Dendritic cell treated with granulocyte-macrophage colony-stimulating factor and Interleukin-4, amounts not matched to agents 40 ng/mL and 50 ng/mL, for 4 days (primary cell): Measurements from ENCODE around the gene MIGA1.
"Not testable (repeated sequence)": the region's sequence is repeated elsewhere in the genome, so short reads cannot be mapped to it uniquely, and the experiment has no call there.

Source experiments
- H3K27ac Mint-ChIP-seq: one replicate; pipeline ENCODE4 v1.8.0; 2022; ENCODE audit warnings: mild to moderate bottlenecking, mixed read lengths
- H3K27me3 Mint-ChIP-seq: one replicate; pipeline ENCODE4 v1.8.0; 2022; ENCODE audit warnings: mild to moderate bottlenecking, mixed read lengths
- H3K36me3 Mint-ChIP-seq: one replicate; pipeline ENCODE4 v1.8.0; 2022; ENCODE audit warnings: low read depth, mixed read lengths
- H3K4me1 Mint-ChIP-seq: one replicate; pipeline ENCODE4 v1.8.0; 2022; ENCODE audit warnings: low read depth, mixed read lengths
- H3K4me3 Mint-ChIP-seq: one replicate; pipeline ENCODE4 v1.8.0; 2022; ENCODE audit warnings: mild to moderate bottlenecking, moderate library complexity, mixed read lengths
- H3K9me3 Mint-ChIP-seq: one replicate; pipeline ENCODE4 v1.8.0; 2022; ENCODE audit warnings: mixed read lengths
- intact Hi-C: fragments of 100-400 bp; cut with micrococcal nuclease; formaldehyde crosslinking; loops from one replicate; pipeline ENCODE4 v1.15.0; 2022

Gene MIGA1

GRCh38 chr1:77768006-77768405 lies 11.4 kb upstream of the MIGA1 start:
- no peak overlapping the region for H3K4me3 Mint-ChIP-seq
- no peaks in the 10 kb centered on the region for H3K9me3 Mint-ChIP-seq
- intact Hi-C loops, result no loop called here
- H3K27me3 Mint-ChIP-seq, result no peaks in the 10 kb centered on the region
- H3K4me1 Mint-ChIP-seq, result no peaks in the 10 kb centered on the region
- H3K27ac Mint-ChIP-seq, result no peak overlapping the region
- no peaks in the 10 kb centered on the region for H3K36me3 Mint-ChIP-seq

DNA sequence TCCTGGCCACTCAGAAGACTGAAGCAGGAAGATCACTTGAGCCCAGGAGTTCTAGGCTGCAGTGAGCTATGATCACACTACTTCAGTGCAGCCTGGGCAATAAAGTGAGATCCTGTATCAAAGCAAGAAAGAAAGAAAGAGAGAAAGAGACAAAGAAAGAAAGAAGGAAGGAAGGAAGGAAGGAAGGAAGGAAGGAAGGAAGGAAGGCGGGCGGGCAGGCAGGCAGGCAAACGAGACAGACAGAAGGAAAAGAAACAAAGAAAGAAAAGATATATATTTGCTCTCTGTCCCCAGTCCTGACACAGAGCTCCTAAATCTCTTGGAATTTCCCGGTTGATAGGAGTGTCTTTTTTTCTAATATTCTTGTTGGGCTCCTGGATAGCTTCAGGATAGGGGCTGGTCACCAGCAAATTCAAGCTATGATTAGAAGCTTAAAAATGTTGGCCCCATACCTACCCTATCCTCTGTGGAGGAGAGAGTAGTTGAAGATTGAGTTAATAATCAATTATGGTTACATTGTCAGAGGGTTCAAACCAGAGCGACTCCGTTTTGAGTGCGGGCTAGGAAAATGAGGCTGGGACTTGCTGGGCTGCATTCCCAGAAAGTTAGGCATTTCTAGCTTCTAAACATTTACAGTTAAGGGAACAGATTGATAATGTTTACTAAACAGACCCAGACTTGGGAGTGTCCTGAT lies 3.3 kb upstream of the MIGA1 start:
- Mint-ChIP-seq H3K9me3 (no peaks in the 10 kb centered on the region), H3K4me3 (no peak overlapping the region), H3K36me3 (peaks cover 8% of the 10 kb centered on the region), H3K27ac (no peak overlapping the region), H3K4me1 (peaks cover 9% of the 10 kb centered on the region), H3K27me3 (no peaks in the 10 kb centered on the region)
- intact Hi-C loops, result no loop called here

DNA sequence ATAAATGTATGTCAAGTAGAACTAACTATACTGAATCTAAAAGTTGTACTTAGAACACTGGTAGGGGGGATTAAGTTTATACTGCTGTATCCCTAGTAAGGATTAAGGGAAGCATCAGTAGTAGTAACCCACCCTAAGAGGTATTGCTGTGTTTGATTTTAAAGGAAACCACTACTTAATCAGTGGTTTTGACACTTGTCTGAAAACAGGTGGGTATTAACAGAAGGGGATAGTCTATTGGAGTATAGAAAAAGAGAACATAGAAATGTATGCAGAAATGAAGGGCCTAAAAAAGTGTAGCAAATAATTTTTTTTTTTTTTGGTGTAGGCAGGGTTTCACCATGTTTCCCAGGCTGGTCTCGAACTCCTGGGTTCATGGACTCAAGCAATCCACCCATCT lies 2.2 kb downstream of the MIGA1 start:
- H3K27me3 Mint-ChIP-seq, result no peaks in the 10 kb centered on the region
- H3K4me1 Mint-ChIP-seq, result peaks cover 15% of the 10 kb centered on the region
- H3K4me3 Mint-ChIP-seq, result no peak overlapping the region
- no peak overlapping the region for H3K27ac Mint-ChIP-seq
- peaks cover 42% of the 10 kb centered on the region for H3K36me3 Mint-ChIP-seq
- peaks cover 7% of the 10 kb centered on the region for H3K9me3 Mint-ChIP-seq
- intact Hi-C loops, result no loop called here

DNA sequence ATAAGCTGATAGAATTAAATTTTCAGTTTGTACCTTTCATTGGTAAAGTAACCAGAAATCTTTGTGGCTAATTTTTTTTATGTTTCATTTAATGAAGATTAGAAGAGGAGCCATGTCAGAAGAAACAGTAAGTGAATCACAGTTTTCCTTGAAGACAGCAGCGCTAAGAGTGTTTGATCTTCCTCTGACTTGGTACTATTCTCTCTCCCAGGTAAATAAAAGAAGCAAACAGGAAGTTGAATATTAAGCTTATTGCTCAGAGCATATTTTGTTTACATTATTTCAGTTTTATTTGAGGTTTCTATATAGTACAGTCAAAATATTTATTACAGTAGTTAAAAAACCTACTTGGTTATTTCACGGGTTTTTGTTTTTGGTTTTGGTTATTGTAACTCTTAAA lies 3.7 kb downstream of the MIGA1 start:
- no peak overlapping the region for H3K4me3 Mint-ChIP-seq
- no peaks in the 10 kb centered on the region for H3K27me3 Mint-ChIP-seq
- peaks cover 15% of the 10 kb centered on the region for H3K4me1 Mint-ChIP-seq
- no peak overlapping the region for H3K27ac Mint-ChIP-seq
- peaks cover 57% of the 10 kb centered on the region for H3K36me3 Mint-ChIP-seq
- H3K9me3 Mint-ChIP-seq, result peaks cover 11% of the 10 kb centered on the region
- intact Hi-C loops, result no loop called here

DNA sequence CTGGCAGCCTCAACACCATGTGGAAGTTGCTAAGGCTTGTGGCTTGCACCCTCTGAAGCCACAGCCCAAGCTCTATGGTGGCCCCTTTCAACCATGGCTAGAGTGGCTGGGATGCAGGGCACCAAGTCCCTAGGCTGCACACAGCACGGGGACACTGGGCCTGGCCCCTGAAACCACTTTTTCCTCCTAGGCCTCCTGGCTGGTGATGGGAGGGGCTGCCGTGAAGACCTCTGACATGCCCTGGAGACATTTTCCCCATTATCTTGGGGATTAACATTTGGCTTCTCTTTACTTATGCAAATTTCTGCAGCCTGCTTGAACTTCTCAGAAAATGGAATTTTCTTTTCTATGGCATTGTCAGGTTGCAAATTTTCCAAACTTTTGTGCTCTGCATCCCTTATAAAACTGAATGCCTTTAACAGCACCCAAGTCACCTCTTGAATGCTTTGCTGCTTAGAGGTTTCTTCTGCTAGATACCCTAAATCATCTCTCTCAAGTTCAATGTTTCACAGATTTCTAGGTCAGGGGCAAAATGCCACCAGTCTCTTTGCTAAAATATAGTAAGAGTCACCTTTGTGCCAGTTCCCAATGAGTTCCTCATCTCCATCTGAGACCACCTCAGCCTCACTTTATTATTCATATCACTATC lies 6.8 kb downstream of the MIGA1 start:
- H3K9me3 Mint-ChIP-seq, result peaks cover 11% of the 10 kb centered on the region
- not testable (repeated sequence) for H3K4me1 Mint-ChIP-seq, H3K27ac Mint-ChIP-seq, H3K4me3 Mint-ChIP-seq, H3K27me3 Mint-ChIP-seq
- peaks cover 75% of the 10 kb centered on the region for H3K36me3 Mint-ChIP-seq
- intact Hi-C loops, result loop anchor here (5.0 kb wide), 1 partner anchor 34 kb away; no protein-coding TSS in a partner anchor

- intact Hi-C loops, result no loop called here
- no peaks in the 10 kb centered on the region for H3K9me3 Mint-ChIP-seq
- H3K36me3 Mint-ChIP-seq, result peaks cover 74% of the 10 kb centered on the region
- H3K4me1 Mint-ChIP-seq, result no peaks in the 10 kb centered on the region
- H3K27me3 Mint-ChIP-seq, result no peaks in the 10 kb centered on the region
- no peak overlapping the region for H3K27ac Mint-ChIP-seq
- H3K4me3 Mint-ChIP-seq, result no peak overlapping the region
Measured at GRCh38 chr1:77794550-77794949, 15.1 kb downstream of the MIGA1 start.

- no peaks in the 10 kb centered on the region for H3K4me1 Mint-ChIP-seq
- H3K36me3 Mint-ChIP-seq, result peaks cover 71% of the 10 kb centered on the region
- H3K27me3 Mint-ChIP-seq, result no peaks in the 10 kb centered on the region
- intact Hi-C loops, result no loop called here
- H3K9me3 Mint-ChIP-seq, result no peaks in the 10 kb centered on the region
- H3K4me3 Mint-ChIP-seq, result no peak overlapping the region
- H3K27ac Mint-ChIP-seq, result no peak overlapping the region
Measured at GRCh38 chr1:77796695-77797405, 17.4 kb downstream of the MIGA1 start.

DNA sequence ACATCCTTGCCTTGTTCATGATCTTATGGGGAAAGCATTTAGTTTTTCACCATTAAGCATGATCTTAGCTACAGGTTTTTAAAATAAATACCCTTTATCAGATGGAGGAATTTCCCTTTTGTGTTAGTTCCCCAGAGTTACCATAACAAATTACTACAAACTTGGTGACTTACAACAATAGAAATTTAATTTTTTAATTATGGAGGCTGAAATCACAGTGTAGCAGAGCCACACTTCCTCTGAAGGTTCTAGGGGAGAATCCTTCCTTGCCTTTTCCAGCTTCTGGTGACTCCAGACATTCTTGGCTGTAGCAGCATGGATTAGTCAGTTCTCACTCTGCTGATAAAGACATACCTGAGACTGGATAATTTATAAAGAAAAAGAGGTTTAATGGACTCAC lies 18.5 kb downstream of the MIGA1 start:
- peaks cover 69% of the 10 kb centered on the region for H3K36me3 Mint-ChIP-seq
- H3K4me1 Mint-ChIP-seq, result no peaks in the 10 kb centered on the region
- H3K9me3 Mint-ChIP-seq, result no peaks in the 10 kb centered on the region
- H3K4me3 Mint-ChIP-seq, result no peak overlapping the region
- H3K27ac Mint-ChIP-seq, result no peak overlapping the region
- intact Hi-C loops, result no loop called here
- no peaks in the 10 kb centered on the region for H3K27me3 Mint-ChIP-seq

DNA sequence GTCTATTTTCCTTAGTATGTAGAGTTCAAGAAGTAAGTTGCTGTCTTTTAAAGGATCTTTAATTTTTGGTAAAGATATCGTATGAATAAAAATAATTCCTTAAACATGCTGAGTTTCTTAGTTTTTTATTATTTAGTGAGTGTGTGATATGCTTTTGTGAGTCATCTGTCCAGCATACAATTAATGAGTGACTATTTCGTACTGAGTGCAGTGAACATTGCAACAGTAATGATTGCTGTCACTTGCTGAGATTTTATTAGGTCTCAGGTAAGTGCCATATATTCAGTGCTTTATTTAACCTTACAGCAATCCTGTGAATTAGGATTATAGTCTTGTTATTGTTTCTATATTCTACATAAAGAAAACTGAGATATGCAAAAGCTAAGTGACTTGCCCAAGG lies 22.6 kb downstream of the MIGA1 start:
- intact Hi-C loops, result loop anchor here (10.0 kb wide), 1 partner anchor 153 kb away; no protein-coding TSS in a partner anchor
- H3K9me3 Mint-ChIP-seq, result no peaks in the 10 kb centered on the region
- no peak overlapping the region for H3K27ac Mint-ChIP-seq
- H3K4me1 Mint-ChIP-seq, result no peaks in the 10 kb centered on the region
- H3K4me3 Mint-ChIP-seq, result no peak overlapping the region
- H3K27me3 Mint-ChIP-seq, result no peaks in the 10 kb centered on the region
- H3K36me3 Mint-ChIP-seq, result peaks cover 70% of the 10 kb centered on the region

GRCh38 chr1:77803371-77803770 lies 23.9 kb downstream of the MIGA1 start:
- Mint-ChIP-seq H3K9me3 (no peaks in the 10 kb centered on the region), H3K4me3 (no peak overlapping the region), H3K4me1 (no peaks in the 10 kb centered on the region), H3K27ac (no peak overlapping the region), H3K27me3 (no peaks in the 10 kb centered on the region), H3K36me3 (peaks cover 72% of the 10 kb centered on the region)
- intact Hi-C loops, result loop anchor here (10.0 kb wide), 1 partner anchor 151 kb away; no protein-coding TSS in a partner anchor

- peaks cover 66% of the 10 kb centered on the region for H3K36me3 Mint-ChIP-seq
- H3K4me1 Mint-ChIP-seq, H3K27me3 Mint-ChIP-seq, H3K9me3 Mint-ChIP-seq, H3K27ac Mint-ChIP-seq, H3K4me3 Mint-ChIP-seq: not testable (repeated sequence)
- intact Hi-C loops, result loop anchor here (10.0 kb wide), 1 partner anchor 145 kb away; no protein-coding TSS in a partner anchor
Measured at GRCh38 chr1:77809787-77810462, 30.5 kb downstream of the MIGA1 start.

DNA sequence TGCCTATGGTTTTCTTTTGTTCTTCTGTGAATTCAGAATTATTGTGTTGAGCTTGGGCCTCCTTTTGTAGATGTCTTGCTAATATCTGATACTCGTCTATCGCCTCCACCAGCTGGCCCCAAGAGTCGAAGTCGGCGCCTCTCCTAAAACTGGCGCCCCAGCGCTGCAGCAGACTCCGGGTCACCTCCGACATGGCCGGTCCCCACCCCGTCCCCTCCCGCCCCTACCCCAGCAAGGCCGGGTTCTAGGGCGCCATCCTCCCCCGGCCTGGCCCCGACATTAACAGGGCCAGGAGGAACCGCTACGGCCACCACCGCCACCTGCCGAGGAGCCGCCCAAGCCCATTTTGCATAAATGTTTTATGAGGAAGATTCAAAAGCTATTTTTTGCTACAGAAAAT lies 32.1 kb downstream of the MIGA1 start:
- intact Hi-C loops, H3K27me3 Mint-ChIP-seq, H3K4me1 Mint-ChIP-seq, H3K4me3 Mint-ChIP-seq, H3K9me3 Mint-ChIP-seq, H3K27ac Mint-ChIP-seq: not testable (repeated sequence)
- H3K36me3 Mint-ChIP-seq, result peaks cover 68% of the 10 kb centered on the region

DNA sequence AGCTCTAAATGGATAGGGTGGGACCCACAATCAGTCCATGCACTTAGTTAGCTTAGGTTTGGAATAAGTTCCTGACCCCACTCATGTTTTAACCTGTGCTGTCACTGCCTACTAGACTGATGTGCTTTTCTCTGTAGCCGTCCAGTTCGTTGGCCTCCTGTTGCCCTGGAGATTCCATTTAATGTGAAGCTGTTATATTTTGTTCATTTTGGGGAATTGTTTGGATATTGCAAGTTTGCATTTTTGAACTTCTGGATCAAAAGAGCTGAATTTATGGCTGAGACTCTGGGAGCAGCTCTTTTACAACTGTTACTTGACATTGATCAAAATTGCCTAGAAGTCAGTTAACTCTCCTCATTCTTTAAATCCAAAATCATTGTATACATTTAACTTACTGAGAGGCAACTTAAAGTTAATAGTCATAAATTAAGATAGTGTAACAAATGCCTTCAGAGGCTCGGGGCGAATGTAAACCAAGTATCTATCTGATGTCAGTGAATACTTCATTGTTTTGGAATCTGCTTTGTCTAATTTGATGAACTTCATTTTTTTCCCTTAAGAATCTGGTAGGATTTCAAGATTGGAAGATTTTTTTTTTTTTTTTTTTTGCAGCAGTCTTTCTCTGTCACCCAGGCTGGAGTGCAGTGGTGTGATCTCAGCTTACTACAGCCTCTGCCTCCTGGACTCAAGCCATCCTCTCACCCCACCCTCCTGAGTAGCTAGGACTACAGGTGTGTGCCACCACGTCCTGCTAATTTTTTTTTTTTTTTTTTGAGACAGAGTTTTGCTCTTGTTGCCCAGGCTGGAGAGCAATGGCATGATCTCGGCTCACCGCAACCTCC lies 38.1 kb downstream of the MIGA1 start:
- Mint-ChIP-seq H3K27ac (no peak overlapping the region), H3K36me3 (peaks cover 88% of the 10 kb centered on the region), H3K4me1 (no peaks in the 10 kb centered on the region), H3K27me3 (no peaks in the 10 kb centered on the region), H3K4me3 (no peak overlapping the region), H3K9me3 (no peaks in the 10 kb centered on the region)
- intact Hi-C loops, result no loop called here
